ENCODE results near the gene SUSD5.

Gene SUSD5

DNA sequence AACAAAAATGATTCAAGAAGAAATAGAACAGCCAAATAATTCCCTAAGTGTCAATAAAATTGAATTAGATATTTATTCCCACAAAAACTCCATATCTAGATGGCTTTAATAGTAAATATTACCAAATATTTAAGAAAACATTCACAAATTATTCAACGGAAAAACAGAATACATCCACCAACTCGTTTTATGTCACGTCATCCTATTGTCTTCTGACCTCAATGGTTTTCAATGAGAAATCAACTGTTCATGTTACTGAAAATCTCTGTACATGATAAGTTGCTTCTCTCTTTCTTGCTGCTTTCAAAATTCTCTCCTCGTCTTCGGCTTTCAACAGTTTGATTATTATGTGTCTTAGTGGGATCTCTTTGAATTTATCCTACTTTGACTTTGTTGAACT lies 41.5 kb upstream of the SUSD5 start (continued):
- TF ChIP-seq ZNF501 (tag by site-specific recombination; IDR thresholded peaks at IDR 0.05) (no peak), ZNF416 (tag by site-specific recombination; IDR thresholded peaks at IDR 0.05) (no peak), ZNF843 (tag by site-specific recombination; IDR thresholded peaks at IDR 0.05) (no peak), ZNF785 (tag by site-specific recombination; IDR thresholded peaks at IDR 0.05) (no peak), ZNF404 (tag by site-specific recombination; IDR thresholded peaks at IDR 0.05) (no peak)

GRCh38 chr3:33256249-33256648 lies 37.6 kb upstream of the SUSD5 start:
- ChIA-PET CTCF (no interaction called here), POLR2A (no interaction called here)
- no peaks in the 10 kb centered on the region for H3K4me1 ChIP-seq (ENCODE audit: control insufficient read depth, insufficient read depth, low read length)
- H3K4me3 ChIP-seq (ENCODE audit: low read depth, low read length): no peak overlapping the region
- no peaks in the 10 kb centered on the region for H3K36me3 ChIP-seq (ENCODE audit: control insufficient read depth in 2 of 2, insufficient read depth in 1 of 2, low read length in 2 of 2)
- TF ChIP-seq ZSCAN16 (tag by site-specific recombination; IDR thresholded peaks at IDR 0.05): no peak
- TF ChIP-seq OSR2 (tag by site-specific recombination; IDR thresholded peaks at IDR 0.05): no peak
- no peak for TF ChIP-seq ZNF174 (tag by site-specific recombination; IDR thresholded peaks at IDR 0.05)
- no peak for TF ChIP-seq ZNF350 (tag by site-specific recombination; IDR thresholded peaks at IDR 0.05)
- no peak for TF ChIP-seq ZNF394 (tag by site-specific recombination; IDR thresholded peaks at IDR 0.05; ENCODE audit: borderline replicate concordance)
- no peak for TF ChIP-seq ZBTB20 (tag by site-specific recombination; IDR thresholded peaks at IDR 0.05)
- TF ChIP-seq KLF16 (tag by site-specific recombination; IDR thresholded peaks at IDR 0.05): no peak
- TF ChIP-seq ZNF24 (tag by site-specific recombination; IDR thresholded peaks at IDR 0.05): no peak
- TF ChIP-seq MYNN (tag by site-specific recombination; IDR thresholded peaks at IDR 0.05; ENCODE audit: borderline replicate concordance): no peak
- TF ChIP-seq ZNF311 (tag by site-specific recombination; IDR thresholded peaks at IDR 0.05; ENCODE audit: borderline replicate concordance): no peak
- TF ChIP-seq ZNF10 (tag by site-specific recombination; IDR thresholded peaks at IDR 0.05): no peak
- H3K9me3 ChIP-seq (ENCODE audit: control insufficient read depth, insufficient read depth, low read depth, low read length): no peaks in the 10 kb centered on the region
- H3K27ac ChIP-seq (ENCODE audit: extremely low read depth, low read depth, low read length): no peak overlapping the region

DNA sequence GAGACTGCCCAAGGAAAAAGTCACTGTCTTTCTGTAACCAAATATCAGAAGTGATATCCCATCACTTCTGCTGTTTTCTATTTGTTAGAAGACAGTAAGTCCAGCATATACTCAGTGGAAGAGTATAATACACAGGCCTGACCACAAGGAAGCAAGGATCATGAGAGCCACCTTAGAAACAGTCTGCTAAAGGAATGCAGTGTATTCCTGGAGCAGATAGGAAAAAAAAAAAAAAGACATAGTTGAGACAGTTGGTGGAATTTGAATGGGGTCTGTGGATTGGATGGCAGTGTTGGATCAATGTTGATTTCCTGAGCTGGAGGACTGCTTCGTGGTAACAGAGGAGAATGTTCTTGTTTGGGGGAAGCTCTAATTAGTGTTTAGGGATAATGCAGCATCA lies 32.1 kb upstream of the SUSD5 start:
- CTCF ChIA-PET: interaction anchor here (0.6 to 0.8 kb wide), 3 partner anchors 107 to 373 kb away, joined by 3 to 6 read pairs (median 6); no protein-coding TSS in a partner anchor
- no peaks in the 10 kb centered on the region for H3K36me3 ChIP-seq (ENCODE audit: control insufficient read depth in 2 of 2, insufficient read depth in 1 of 2, low read length in 2 of 2)
- H3K4me1 ChIP-seq (ENCODE audit: control insufficient read depth, insufficient read depth, low read length): no peaks in the 10 kb centered on the region
- no peaks in the 10 kb centered on the region for H3K9me3 ChIP-seq (ENCODE audit: control insufficient read depth, insufficient read depth, low read depth, low read length)
- POLR2A ChIA-PET: interaction anchor here (0.6 kb wide), 1 partner anchor 128 kb away, joined by 6 read pairs; no protein-coding TSS in a partner anchor
- H3K27ac ChIP-seq (ENCODE audit: extremely low read depth, low read depth, low read length): no peak overlapping the region
- H3K4me3 ChIP-seq (ENCODE audit: low read depth, low read length): no peak overlapping the region
- TF ChIP-seq BCL11A (tag by site-specific recombination; IDR thresholded peaks at IDR 0.05; ENCODE audit: low read depth) (no peak), ZNF280D (tag by site-specific recombination; IDR thresholded peaks at IDR 0.05) (no peak), ZNF175 (tag by site-specific recombination; IDR thresholded peaks at IDR 0.05) (no peak), ZNF629 (tag by site-specific recombination; IDR thresholded peaks at IDR 0.05) (no peak), ZNF837 (tag by site-specific recombination; IDR thresholded peaks at IDR 0.05) (no peak), ZSCAN5A (tag by site-specific recombination; IDR thresholded peaks at IDR 0.05) (no peak), ZNF558 (tag by site-specific recombination; IDR thresholded peaks at IDR 0.05) (no peak)
- TF ChIP-seq, protein P1, sequence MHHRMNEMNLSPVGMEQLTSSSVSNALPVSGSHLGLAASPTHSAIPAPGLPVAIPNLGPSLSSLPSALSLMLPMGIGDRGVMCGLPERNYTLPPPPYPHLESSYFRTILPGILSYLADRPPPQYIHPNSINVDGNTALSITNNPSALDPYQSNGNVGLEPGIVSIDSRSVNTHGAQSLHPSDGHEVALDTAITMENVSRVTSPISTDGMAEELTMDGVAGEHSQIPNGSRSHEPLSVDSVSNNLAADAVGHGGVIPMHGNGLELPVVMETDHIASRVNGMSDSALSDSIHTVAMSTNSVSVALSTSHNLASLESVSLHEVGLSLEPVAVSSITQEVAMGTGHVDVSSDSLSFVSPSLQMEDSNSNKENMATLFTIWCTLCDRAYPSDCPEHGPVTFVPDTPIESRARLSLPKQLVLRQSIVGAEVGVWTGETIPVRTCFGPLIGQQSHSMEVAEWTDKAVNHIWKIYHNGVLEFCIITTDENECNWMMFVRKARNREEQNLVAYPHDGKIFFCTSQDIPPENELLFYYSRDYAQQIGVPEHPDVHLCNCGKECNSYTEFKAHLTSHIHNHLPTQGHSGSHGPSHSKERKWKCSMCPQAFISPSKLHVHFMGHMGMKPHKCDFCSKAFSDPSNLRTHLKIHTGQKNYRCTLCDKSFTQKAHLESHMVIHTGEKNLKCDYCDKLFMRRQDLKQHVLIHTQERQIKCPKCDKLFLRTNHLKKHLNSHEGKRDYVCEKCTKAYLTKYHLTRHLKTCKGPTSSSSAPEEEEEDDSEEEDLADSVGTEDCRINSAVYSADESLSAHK (tag by site-specific recombination; IDR thresholded peaks at IDR 0.05): no peak
- TF ChIP-seq, protein P2, sequence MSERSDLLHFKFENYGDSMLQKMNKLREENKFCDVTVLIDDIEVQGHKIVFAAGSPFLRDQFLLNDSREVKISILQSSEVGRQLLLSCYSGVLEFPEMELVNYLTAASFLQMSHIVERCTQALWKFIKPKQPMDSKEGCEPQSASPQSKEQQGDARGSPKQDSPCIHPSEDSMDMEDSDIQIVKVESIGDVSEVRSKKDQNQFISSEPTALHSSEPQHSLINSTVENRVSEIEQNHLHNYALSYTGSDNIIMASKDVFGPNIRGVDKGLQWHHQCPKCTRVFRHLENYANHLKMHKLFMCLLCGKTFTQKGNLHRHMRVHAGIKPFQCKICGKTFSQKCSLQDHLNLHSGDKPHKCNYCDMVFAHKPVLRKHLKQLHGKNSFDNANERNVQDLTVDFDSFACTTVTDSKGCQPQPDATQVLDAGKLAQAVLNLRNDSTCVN (tag by site-specific recombination; optimal IDR thresholded peaks at IDR 0.05): no peak
- TF ChIP-seq, protein P3, sequence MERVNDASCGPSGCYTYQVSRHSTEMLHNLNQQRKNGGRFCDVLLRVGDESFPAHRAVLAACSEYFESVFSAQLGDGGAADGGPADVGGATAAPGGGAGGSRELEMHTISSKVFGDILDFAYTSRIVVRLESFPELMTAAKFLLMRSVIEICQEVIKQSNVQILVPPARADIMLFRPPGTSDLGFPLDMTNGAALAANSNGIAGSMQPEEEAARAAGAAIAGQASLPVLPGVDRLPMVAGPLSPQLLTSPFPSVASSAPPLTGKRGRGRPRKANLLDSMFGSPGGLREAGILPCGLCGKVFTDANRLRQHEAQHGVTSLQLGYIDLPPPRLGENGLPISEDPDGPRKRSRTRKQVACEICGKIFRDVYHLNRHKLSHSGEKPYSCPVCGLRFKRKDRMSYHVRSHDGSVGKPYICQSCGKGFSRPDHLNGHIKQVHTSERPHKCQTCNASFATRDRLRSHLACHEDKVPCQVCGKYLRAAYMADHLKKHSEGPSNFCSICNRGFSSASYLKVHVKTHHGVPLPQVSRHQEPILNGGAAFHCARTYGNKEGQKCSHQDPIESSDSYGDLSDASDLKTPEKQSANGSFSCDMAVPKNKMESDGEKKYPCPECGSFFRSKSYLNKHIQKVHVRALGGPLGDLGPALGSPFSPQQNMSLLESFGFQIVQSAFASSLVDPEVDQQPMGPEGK (tag by site-specific recombination; IDR thresholded peaks at IDR 0.05): no peak

All from HEK293 (cell line).